ENCODE data around the gene MIER1. TPM values are rescaled to one million over a fixed set of nuclear protein-coding genes. Genes with fewer than 3 reads are reported as not detected.
A peak's percentile ranks its signal among the peaks of the same experiment; 100 is the strongest.

Gene MIER1
- total and polyA plus RNA-seq, 7 donors = 6.4 to 18.9 (median 13.1) TPM

DNA sequence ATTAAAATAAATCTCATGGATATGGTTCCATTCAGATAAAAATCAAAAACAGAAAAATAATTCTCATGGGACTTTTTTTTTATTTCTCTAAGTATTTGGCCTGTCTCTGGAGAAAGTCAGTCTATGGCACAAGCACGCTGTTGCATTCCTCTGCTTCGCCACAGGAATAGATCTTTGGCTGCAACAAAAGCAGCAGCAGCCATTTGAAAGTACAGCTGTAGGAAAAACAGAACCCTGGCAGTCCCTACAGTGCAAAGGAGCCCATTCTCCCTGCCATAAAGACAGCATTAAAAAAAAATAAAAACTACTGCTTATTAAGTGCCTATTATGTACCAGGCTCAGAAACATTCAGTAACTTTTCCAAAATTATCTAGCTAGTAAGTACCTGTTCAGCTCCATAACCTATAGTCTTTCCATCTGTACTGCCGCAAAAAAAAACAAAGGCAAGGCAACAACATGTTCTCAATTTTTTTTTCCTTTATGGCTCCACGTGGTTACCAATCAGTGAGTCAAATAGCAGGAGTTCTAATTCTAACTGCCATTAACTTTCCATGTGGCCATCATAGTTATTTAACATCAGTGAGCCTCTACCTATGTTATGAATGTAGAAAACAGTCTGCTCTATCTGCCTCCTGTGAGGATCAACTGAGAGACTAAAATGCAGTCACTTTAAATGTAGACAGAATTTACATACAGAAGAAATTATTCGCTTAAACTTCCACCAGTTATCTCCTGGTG lies 106.5 kb downstream of the MIER1 start:
- intact Hi-C loops (cut with DNase I) = no loop called here
- Histone ChIP-seq H3K27me3 (ENCODE audit: insufficient read depth in 3 of 3, low read length in 2 of 3) (no peaks in the 10 kb centered on the region), H3K4me1 (peaks cover 22% of the 10 kb centered on the region), H3K4me3 (no peak overlapping the region), H3K9me3 (no peaks in the 10 kb centered on the region), H3K27ac (peak overlapping the region; percentile 46), H3K36me3 (ENCODE audit: insufficient read depth in 1 of 2, low read depth in 1 of 2) (peaks cover 2 to 19% of the 10 kb centered on the region in 2 donors)
- TF ChIP-seq, protein P1, sequence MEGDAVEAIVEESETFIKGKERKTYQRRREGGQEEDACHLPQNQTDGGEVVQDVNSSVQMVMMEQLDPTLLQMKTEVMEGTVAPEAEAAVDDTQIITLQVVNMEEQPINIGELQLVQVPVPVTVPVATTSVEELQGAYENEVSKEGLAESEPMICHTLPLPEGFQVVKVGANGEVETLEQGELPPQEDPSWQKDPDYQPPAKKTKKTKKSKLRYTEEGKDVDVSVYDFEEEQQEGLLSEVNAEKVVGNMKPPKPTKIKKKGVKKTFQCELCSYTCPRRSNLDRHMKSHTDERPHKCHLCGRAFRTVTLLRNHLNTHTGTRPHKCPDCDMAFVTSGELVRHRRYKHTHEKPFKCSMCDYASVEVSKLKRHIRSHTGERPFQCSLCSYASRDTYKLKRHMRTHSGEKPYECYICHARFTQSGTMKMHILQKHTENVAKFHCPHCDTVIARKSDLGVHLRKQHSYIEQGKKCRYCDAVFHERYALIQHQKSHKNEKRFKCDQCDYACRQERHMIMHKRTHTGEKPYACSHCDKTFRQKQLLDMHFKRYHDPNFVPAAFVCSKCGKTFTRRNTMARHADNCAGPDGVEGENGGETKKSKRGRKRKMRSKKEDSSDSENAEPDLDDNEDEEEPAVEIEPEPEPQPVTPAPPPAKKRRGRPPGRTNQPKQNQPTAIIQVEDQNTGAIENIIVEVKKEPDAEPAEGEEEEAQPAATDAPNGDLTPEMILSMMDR (IDR thresholded peaks at IDR 0.05) = no peak
- no peak for DNase-seq
- ATAC-seq = peak in 3 of 4 donors; percentile 57 to 88 (median 71)
- 39 to 46% (median 40%) methylated on average over 5 of the region's 5 CpGs for WGBS, 3 donors

DNA sequence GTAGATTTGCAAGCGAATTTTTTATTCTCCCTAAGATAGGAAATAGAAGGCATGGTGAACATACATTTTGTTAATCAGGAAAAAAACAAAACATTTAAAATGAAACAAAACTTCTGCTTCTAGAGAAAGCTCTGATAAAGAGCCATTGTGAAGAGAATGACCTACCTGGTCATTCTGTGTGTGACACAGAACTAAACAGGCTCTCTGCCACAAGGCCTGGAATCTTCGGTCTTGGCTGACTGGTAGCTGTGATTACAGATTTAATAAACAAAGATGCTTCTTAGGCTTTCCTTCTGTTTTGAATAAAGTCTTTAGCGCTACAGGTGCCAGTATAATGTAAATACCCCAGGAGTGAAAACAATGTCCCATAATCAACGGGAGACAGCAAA lies 107.1 kb downstream of the MIER1 start:
- Histone ChIP-seq H3K4me1 (peaks cover 22% of the 10 kb centered on the region), H3K27me3 (ENCODE audit: insufficient read depth in 3 of 3, low read length in 2 of 3) (no peaks in the 10 kb centered on the region), H3K36me3 (ENCODE audit: insufficient read depth in 1 of 2, low read depth in 1 of 2) (peaks cover 2 to 22% of the 10 kb centered on the region in 2 donors), H3K27ac (peak overlapping the region; percentile 46), H3K9me3 (no peaks in the 10 kb centered on the region), H3K4me3 (no peak overlapping the region)
- TF ChIP-seq, protein P1 (IDR thresholded peaks at IDR 0.05) = no peak
- ATAC-seq (peak in 1 of 4 donors; percentile 51), DNase-seq (no peak)
- WGBS, 3 donors = 86% methylated on average over 4 of the region's 4 CpGs
- intact Hi-C loops (cut with DNase I) = no loop called here

Other genes with a start within 250 kb of the MIER1 start
- 1 to 10 TPM in 1 of 4 donors, under 1 TPM in 3; 0.38 to 3.9 (median 0.83) TPM for gene DYNLT5, start 172.5 kb upstream of the MIER1 start, total RNA-seq
- under 1 TPM; 0.21 to 0.55 (median 0.51) TPM for gene DYNLT5, start 172.5 kb upstream of the MIER1 start, polyA plus RNA-seq
- not detected for gene INSL5, start 123.7 kb upstream of the MIER1 start, total RNA-seq
- not detected for gene INSL5, start 123.7 kb upstream of the MIER1 start, polyA plus RNA-seq
- 1 to 10 TPM; 4.5 to 6.5 (median 5.3) TPM for gene DNAI4, start 134 bp upstream of the MIER1 start, total RNA-seq
- under 1 TPM; 0.18 to 0.43 (median 0.21) TPM for gene DNAI4, start 134 bp upstream of the MIER1 start, polyA plus RNA-seq
- gene SLC35D1, start 129.2 kb downstream of the MIER1 start, total RNA-seq = 1 to 10 TPM; 5.1 to 6.8 (median 6.3) TPM
- 1 to 10 TPM; 2.5 to 7.0 (median 3.8) TPM for gene SLC35D1, start 129.2 kb downstream of the MIER1 start, polyA plus RNA-seq
- not detected for gene C1orf141, start 210.0 kb downstream of the MIER1 start, total RNA-seq
- gene C1orf141, start 210.0 kb downstream of the MIER1 start, polyA plus RNA-seq = not detected
- not detected for gene IL23R, start 241.5 kb downstream of the MIER1 start, total RNA-seq
- not detected for gene IL23R, start 241.5 kb downstream of the MIER1 start, polyA plus RNA-seq